K562 (cell line): ENCODE data around the gene GALNT15. TPM values are rescaled to one million over a fixed set of nuclear protein-coding genes. Genes with fewer than 3 reads are reported as not detected.

Experiments used
- ATAC-seq: fragments of 200-7000 bp; cut with Tn5 transposase; 3 replicates; pipeline ENCODE4 v1.9.1; 2020; ENCODE audit warnings: moderate library complexity
- BruUV-seq: library from RNA; stranded (reverse); fragments of 400-500 nt; replicated peaks from 2 replicates; lab custom pipeline; 2021; lab: Mats Ljungman, UMichigan
- CTCF ChIA-PET: fragments of 300-600 bp; formaldehyde crosslinking; extraction: SDS; loops from one replicate; lab custom pipeline; 2021; ENCODE audit warnings: low intra/inter-chr PET ratio; lab: Yijun Ruan, JAX
- POLR2A ChIA-PET: fragments of 300-600, 350-650 bp; sonication (Branson Sonifier 250); formaldehyde crosslinking; extraction: SDS; loops from one replicate; lab custom pipeline; 2021; ENCODE audit warnings: antibody characterized with exemption, inconsistent platforms; lab: Yijun Ruan, JAX
- DNase-seq, 4 experiments: peaks; one replicate each; pipeline versions ENCODE4 v3.0.0 to v3.0.0-alpha.2; 2011 to 2018; ENCODE audit warnings: low spot score in 3 of 4, mixed read lengths in 3 of 4; ENCODE audit errors: extremely low read depth in 1 of 4
- FAIRE-seq: peaks from 2 replicates; lab custom pipeline; 2011; peaks lifted over from hg19 to GRCh38; lab: Jason Lieb, UNC
- H2AFZ ChIP-seq: 2 replicates; pipeline ENCODE4 v1.6.0; 2011; ENCODE audit warnings: low read depth, low read length, control low read depth, inconsistent platforms
- H3K27ac ChIP-seq: fragments of 200-600 bp; 3 replicates; pipeline ENCODE4 v1.8.0; 2011; ENCODE audit warnings: low read depth, mild to moderate bottlenecking, control low read depth, inconsistent platforms, low read length, moderate library complexity, mixed read lengths; ENCODE audit errors: extremely low read depth
- H3K27me3 ChIP-seq, 2 experiments: fragments of 300-600 bp in 1 of 2; 2 replicates in 1 of 2; 3 replicates in 1 of 2; pipeline versions ENCODE4 v1.6.0 to v1.8.0; 2011; ENCODE audit warnings: inconsistent platforms in 2 of 2, low read length in 2 of 2, mild to moderate bottlenecking in 1 of 2, mixed read lengths in 1 of 2, moderate library complexity in 1 of 2; ENCODE audit not compliant: control insufficient read depth in 2 of 2, insufficient read depth in 2 of 2
- H3K36me3 ChIP-seq: fragments of 300-600 bp; 3 replicates; pipeline ENCODE4 v1.8.0; 2011; ENCODE audit warnings: mild to moderate bottlenecking, low read length, inconsistent platforms; ENCODE audit not compliant: control insufficient read depth, insufficient read depth
- H3K4me1 ChIP-seq, 2 experiments: fragments of 200-600 bp in 1 of 2; replicated peaks in 1 of 2; 2 replicates in 1 of 2; 3 replicates in 1 of 2; pipeline versions ENCODE4 v1.5.1 to v1.8.0; 2011; ENCODE audit warnings: inconsistent platforms in 2 of 2, low read length in 2 of 2, mild to moderate bottlenecking in 1 of 2, mixed read lengths in 1 of 2, moderate library complexity in 1 of 2; ENCODE audit not compliant: control insufficient read depth in 2 of 2, insufficient read depth in 2 of 2
- H3K4me2 ChIP-seq: 2 replicates; pipeline ENCODE4 v1.6.1; 2011; ENCODE audit warnings: low read length, control low read depth, inconsistent platforms, mixed read lengths; ENCODE audit not compliant: insufficient read depth
- H3K4me3 ChIP-seq: fragments of 200-600 bp; sonication (generic), shearing (Covaris generic); 2 replicates; pipeline ENCODE4 v1.5.1; 2016; ENCODE audit warnings: control low read depth, inconsistent platforms
- H3K79me2 ChIP-seq: fragments of 200-600 bp; 3 replicates; pipeline ENCODE4 v1.8.0; 2011; ENCODE audit warnings: low read length, inconsistent platforms; ENCODE audit not compliant: control insufficient read depth, insufficient read depth
- H3K9ac ChIP-seq, 2 experiments: 2 replicates each; pipeline versions ENCODE4 v1.6.0 to v1.6.1; 2011; ENCODE audit warnings: low read depth in 2 of 2, low read length in 2 of 2, control low read depth in 1 of 2, inconsistent platforms in 1 of 2, mild to moderate bottlenecking in 1 of 2, mixed read lengths in 1 of 2; ENCODE audit not compliant: insufficient read depth in 1 of 2
- H3K9me1 ChIP-seq: one replicate; pipeline ENCODE4 v1.6.0; 2011; ENCODE audit warnings: inconsistent platforms, mild to moderate bottlenecking, low read length, moderate library complexity; ENCODE audit not compliant: control insufficient read depth, insufficient read depth
- H3K9me3 ChIP-seq: replicated peaks from 2 replicates; pipeline ENCODE4 v1.5.1; 2011; ENCODE audit warnings: low read depth, low read length, inconsistent platforms; ENCODE audit not compliant: control insufficient read depth, insufficient read depth
- H4K20me1 ChIP-seq: replicated peaks from 2 replicates; pipeline ENCODE4 v1.6.1; 2011; ENCODE audit warnings: low read length, inconsistent platforms, mixed read lengths; ENCODE audit not compliant: control insufficient read depth, insufficient read depth
- BRD9 ChIP-seq: fragments of 450-650 bp; IDR thresholded peaks from 2 replicates; pipeline ENCODE4 v1.6.1; 2018; ENCODE audit warnings: low read depth; ENCODE audit not compliant: partially characterized antibody
- HNRNPH1 ChIP-seq: fragments of 200-400 bp; formaldehyde crosslinking; optimal IDR thresholded peaks from 2 replicates; pipeline ENCODE3; 2017; ENCODE audit warnings: low read depth, mild to moderate bottlenecking, low read length, moderate library complexity
- MECOM ChIP-seq: fragments of 250-450 bp; sonication (Bioruptor Pico); IDR thresholded peaks from 2 replicates; pipeline ENCODE4 v1.8.0; 2022; ENCODE audit warnings: inconsistent platforms
- MGA ChIP-seq: fragments of 450-650 bp; IDR thresholded peaks from 2 replicates; pipeline ENCODE4 v1.6.1; 2016; ENCODE audit warnings: mild to moderate bottlenecking, moderate library complexity
- PHF20 ChIP-seq: fragments of 450-650 bp; IDR thresholded peaks from 2 replicates; pipeline ENCODE4 v1.6.1; 2018; ENCODE audit not compliant: partially characterized antibody
- STAT5A ChIP-seq: IDR thresholded peaks from 2 replicates; pipeline ENCODE4 v1.6.1; 2012; ENCODE audit warnings: low read length, inconsistent platforms, borderline replicate concordance
- ZNF41 ChIP-seq: fragments of 250-450 bp; sonication (Bioruptor Pico); conservative IDR thresholded peaks from 2 replicates; pipeline ENCODE4 v1.4.0; 2020; ENCODE audit warnings: mild to moderate bottlenecking
- ZNF717 ChIP-seq: fragments of 250-450 bp; sonication (Bioruptor Pico); IDR thresholded peaks from 2 replicates; pipeline ENCODE4 v1.5.0; 2021
- WGBS: fragments of 100-300 bp; shearing (Covaris generic); methylation state at CpG from one replicate; pipeline ENCODE4 v1.1.6; 2016; ENCODE audit warnings: low coverage, mixed read lengths; ENCODE audit not compliant: insufficient coverage; ENCODE audit errors: missing lambda C conversion rate; 5-methylcytosine and 5-hydroxymethylcytosine counted together
- in situ Hi-C: fragments of 300-500 bp; cut with MboI; formaldehyde crosslinking; loops from 4 replicates; pipeline ENCODE4 v1.15.0; 2018; ENCODE audit warnings: inconsistent platforms, mixed read lengths
- intact Hi-C: fragments of 100-400 bp; cut with micrococcal nuclease; formaldehyde crosslinking; loops from 2 replicates; pipeline ENCODE4 v1.14.2; 2022
- polyA plus RNA-seq, 8 experiments: library from polyadenylated mRNA; depleted of rRNA in 4 of 8; stranded (reverse) in 5 of 8; unstranded in 3 of 8; fragments of >200 nt; fragmentation: Nextera tagmentation in 2 of 8; fragmentation: Illumina TruSeq in 1 of 8; extraction: Ambion mirVana in 2 of 8; extraction: Trizol in 1 of 8; gene quantifications; 2 replicates each; pipeline versions ENCODE4 v1.2.1 to v1.2.3, GENCODE V29; 2011 to 2014; ENCODE audit warnings: inconsistent platforms in 1 of 8, missing spikeins in 1 of 8
- total RNA-seq, 7 experiments: library from RNA; depleted of rRNA in 6 of 7; stranded (reverse); fragments of >200 nt in 6 of 7; fragmentation: Illumina TruSeq in 2 of 7; extraction: Trizol in 2 of 7; gene quantifications; 2 replicates each; pipeline versions ENCODE4 v1.2.1 to v1.2.3, GENCODE V29; 2011 to 2021; ENCODE audit warnings: low replicate concordance in 1 of 7

Gene GALNT15
- total and polyA plus RNA-seq, 9 of the 15 experiments (the other 6 are each of a cell fraction or from before 2014, with no cell fraction given) = not detected

- CTCF ChIA-PET = no interaction called here
- Histone ChIP-seq H3K4me1 (no peaks in the 10 kb centered on the region), H3K9me3 (no peaks in the 10 kb centered on the region), H3K4me2 (no peak overlapping the region), H3K36me3 (no peaks in the 10 kb centered on the region), H3K79me2 (no peaks in the 10 kb centered on the region), H2AFZ (no peak overlapping the region), H3K27ac (no peak overlapping the region), H4K20me1 (no peaks in the 10 kb centered on the region), H3K4me3 (no peak overlapping the region), H3K27me3 (peaks cover 15 to 57% of the 10 kb centered on the region in 2 experiments; a peak in 3 of 5 replicates), H3K9ac (no peak overlapping the region), H3K9me1 (no peaks in the 10 kb centered on the region)
- ATAC-seq (no peak), FAIRE-seq (no peak), DNase-seq (no peak)
- POLR2A ChIA-PET = interaction anchor here (2.6 kb wide), 1 partner anchor 12 kb away, joined by 6 read pairs; no protein-coding TSS in a partner anchor
- intact Hi-C loops = no loop called here
- in situ Hi-C loops = no loop called here
- no TSS peak for BruUV-seq
- 0% methylated on average over 6 of the region's 6 CpGs for WGBS
- TF ChIP-seq MGA (no peak), ZNF41 (CRISPR knock-in tag) (no peak), MECOM (no peak), ZNF717 (CRISPR knock-in tag) (no peak), HNRNPH1 (no peak), STAT5A (no peak), BRD9 (no peak), PHF20 (no peak)
These were observed 40.1 kb upstream of the GALNT15 start for GRCh38 chr3:16134173-16134928.
